ENCODE data around the gene ZNF782.

DNA sequence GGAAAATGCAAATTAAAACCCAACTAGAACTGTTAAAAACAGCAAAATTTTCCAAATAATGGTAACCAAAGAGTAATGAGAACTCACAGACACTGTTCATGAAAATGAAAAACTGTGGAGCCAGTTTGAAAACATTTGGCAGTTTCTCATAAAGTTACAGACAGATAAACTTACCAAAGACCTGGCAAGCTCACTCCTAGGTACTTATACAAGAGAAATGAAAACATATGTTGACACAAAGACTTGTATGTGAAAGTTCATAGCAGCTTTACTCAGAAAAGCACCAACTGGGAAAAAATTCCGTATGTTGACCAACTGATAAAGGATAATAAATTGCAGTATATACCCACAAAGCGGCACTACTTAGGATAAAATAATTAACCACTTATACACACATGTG is 10.3 kb downstream of the ZNF782 start:
- no peak for TF ChIP-seq ZNF274 (IDR thresholded peaks at IDR 0.05; ENCODE audit: low read depth, low read length)
- no peak for TF ChIP-seq YY1 (IDR thresholded peaks at IDR 0.05; ENCODE audit: insufficient read depth, insufficient read length)
